VCaP (cell line): Measurements from ENCODE around the gene CACNA2D3.
A peak's percentile ranks its signal among the peaks of the same experiment; 100 is the strongest.

Source experiments
- H3K27ac ChIP-seq: fragments of 450-650 bp; 2 replicates; pipeline ENCODE4 v1.5.1; 2017
- CTCF ChIP-seq: fragments of 450-650 bp; conservative IDR thresholded peaks from 2 replicates; pipeline ENCODE4 v1.5.1; 2017; ENCODE audit warnings: mild to moderate bottlenecking, moderate library complexity

Gene CACNA2D3

GRCh38 chr3:54311211-54311747, 188.9 kb downstream of the CACNA2D3 start:
- TF ChIP-seq CTCF = no peak
- H3K27ac ChIP-seq = no peak overlapping the region

GRCh38 chr3:54312156-54312899, 190.0 kb downstream of the CACNA2D3 start:
- H3K27ac ChIP-seq = no peak overlapping the region
- TF ChIP-seq CTCF = no peak

- no peak overlapping the region for H3K27ac ChIP-seq
- no peak for TF ChIP-seq CTCF
Measured at GRCh38 chr3:54313418-54313817, 191.1 kb downstream of the CACNA2D3 start.

GRCh38 chr3:54321520-54321919, 199.2 kb downstream of the CACNA2D3 start:
- H3K27ac ChIP-seq = peak overlapping the region; percentile 71
- no peak for TF ChIP-seq CTCF

GRCh38 chr3:54322354-54322753, 200.0 kb downstream of the CACNA2D3 start:
- peak overlapping the region; percentile 71 for H3K27ac ChIP-seq
- no peak for TF ChIP-seq CTCF

- TF ChIP-seq CTCF = no peak
- peak overlapping the region; percentile 71 for H3K27ac ChIP-seq
Measured at GRCh38 chr3:54324103-54324502, 201.8 kb downstream of the CACNA2D3 start.

GRCh38 chr3:54326951-54327350, 204.6 kb downstream of the CACNA2D3 start:
- no peak overlapping the region for H3K27ac ChIP-seq
- TF ChIP-seq CTCF = no peak
